GM12878 (cell line): ENCODE data around the gene TSC22D1. TPM values are rescaled to one million over a fixed set of nuclear protein-coding genes. Genes with fewer than 3 reads are reported as not detected.

Experiments
- ATAC-seq: fragments of 200-7000 bp; cut with Tn5 transposase; 3 replicates; pipeline ENCODE4 v1.9.1; 2020; ENCODE audit warnings: mild to moderate bottlenecking, moderate library complexity
- BruUV-seq: library from RNA; stranded (reverse); fragments of 400-500 nt; replicated peaks from 2 replicates; lab custom pipeline; 2021; lab: Mats Ljungman, UMichigan
- CTCF ChIA-PET: fragments of 300-600 bp; sonication (Branson Sonifier 250); formaldehyde crosslinking; extraction: SDS; loops from one replicate; lab custom pipeline; 2021; ENCODE audit warnings: inconsistent platforms; lab: Yijun Ruan, JAX
- POLR2A ChIA-PET: fragments of 350-600 bp; formaldehyde crosslinking; extraction: SDS; loops from one replicate; lab custom pipeline; 2021; ENCODE audit warnings: inconsistent platforms; lab: Charles Lee
- RAD21 ChIA-PET: fragments of 300-600 bp; sonication (Branson Sonifier 250); formaldehyde crosslinking; loops from one replicate; lab custom pipeline; 2023; ENCODE audit warnings: antibody characterized with exemption; ENCODE audit not compliant: unreplicated experiment; lab: Charles Lee
- SMC1A ChIA-PET: fragments of 300-600 bp; sonication (Branson Sonifier 250); formaldehyde crosslinking; loops from one replicate; lab custom pipeline; 2023; ENCODE audit not compliant: unreplicated experiment, uncharacterized antibody; lab: Charles Lee
- DNase-seq: peaks from one replicate; pipeline ENCODE4 v3.0.0-alpha.2; 2011; ENCODE audit warnings: low read depth, low spot score
- FAIRE-seq: peaks from 3 replicates; lab custom pipeline; 2011; peaks lifted over from hg19 to GRCh38; lab: Jason Lieb, UNC
- H2AFZ ChIP-seq: 2 replicates; pipeline ENCODE4 v1.6.0; 2011; ENCODE audit warnings: low read depth, low read length, control low read depth; ENCODE audit not compliant: control insufficient read depth
- H3K27ac ChIP-seq: 2 replicates; pipeline ENCODE4 v1.5.1; 2011; ENCODE audit warnings: control low read depth; ENCODE audit not compliant: control insufficient read depth, insufficient read depth
- H3K27me3 ChIP-seq, 2 experiments: replicated peaks in 1 of 2; 2 replicates each; pipeline versions ENCODE4 v1.6.0 to v1.6.1; 2011; ENCODE audit warnings: low read length in 1 of 2; ENCODE audit not compliant: control insufficient read depth in 2 of 2, insufficient read depth in 2 of 2
- H3K36me3 ChIP-seq, 2 experiments: 2 replicates each; pipeline ENCODE4 v1.5.1; 2011; ENCODE audit warnings: low read length in 1 of 2; ENCODE audit not compliant: control insufficient read depth in 2 of 2, insufficient read depth in 2 of 2
- H3K4me1 ChIP-seq: 2 replicates; pipeline ENCODE4 v1.6.1; 2011; ENCODE audit warnings: mild to moderate bottlenecking, low read length, moderate library complexity, mixed read lengths; ENCODE audit not compliant: control insufficient read depth, insufficient read depth
- H3K4me2 ChIP-seq: 2 replicates; pipeline ENCODE4 v1.6.0; 2011; ENCODE audit warnings: control low read depth; ENCODE audit not compliant: control insufficient read depth, insufficient read depth
- H3K4me3 ChIP-seq: fragments of 200-600 bp; sonication (generic); 2 replicates; pipeline ENCODE4 v1.5.1; 2016
- H3K79me2 ChIP-seq: 2 replicates; pipeline ENCODE4 v1.6.0; 2011; ENCODE audit warnings: low read length; ENCODE audit not compliant: control insufficient read depth, insufficient read depth
- H3K9ac ChIP-seq: 2 replicates; pipeline ENCODE4 v1.8.0; 2011; ENCODE audit warnings: low read length, control low read depth, mixed read lengths; ENCODE audit not compliant: control insufficient read depth, insufficient read depth
- H3K9me3 ChIP-seq: replicated peaks from 3 replicates; pipeline ENCODE4 v1.5.1; 2011; ENCODE audit warnings: mild to moderate bottlenecking, low read length; ENCODE audit not compliant: control insufficient read depth, insufficient read depth
- H4K20me1 ChIP-seq: 2 replicates; pipeline ENCODE4 v1.6.0; 2011; ENCODE audit not compliant: control insufficient read depth, insufficient read depth
- ATF7 ChIP-seq: fragments of 450-650 bp; IDR thresholded peaks from 2 replicates; pipeline ENCODE4 v1.6.1; 2016; ENCODE audit warnings: low read depth, mild to moderate bottlenecking
- CBFB ChIP-seq: IDR thresholded peaks from 2 replicates; pipeline ENCODE4 v1.6.1; 2016; ENCODE audit warnings: antibody characterized with exemption, low read depth
- CBX5 ChIP-seq: sonication (generic); IDR thresholded peaks from 2 replicates; pipeline ENCODE4 v1.6.1; 2016; ENCODE audit warnings: low read depth, moderate library complexity, mild to moderate bottlenecking, inconsistent platforms
- ESRRA ChIP-seq: IDR thresholded peaks from 2 replicates; pipeline ENCODE4 v1.6.1; 2012; ENCODE audit warnings: mild to moderate bottlenecking, low read length, improper control_type of control experiment
- JUND ChIP-seq: IDR thresholded peaks from 2 replicates; pipeline ENCODE4 v1.6.1; 2012; ENCODE audit warnings: low read depth, mild to moderate bottlenecking, low read length, improper control_type of control experiment, moderate library complexity
- LARP7 ChIP-seq: fragments of 450-650 bp; IDR thresholded peaks from 2 replicates; pipeline ENCODE4 v1.6.1; 2017; ENCODE audit warnings: mild to moderate bottlenecking
- POLR2AphosphoS5 ChIP-seq: IDR thresholded peaks from 2 replicates; pipeline ENCODE4 v1.6.1; 2011; ENCODE audit warnings: mild to moderate bottlenecking, low read length, inconsistent platforms
- STAT1 ChIP-seq: fragments of 450-650 bp; conservative IDR thresholded peaks from 2 replicates; pipeline ENCODE4 v1.6.1; 2014; ENCODE audit warnings: antibody characterized with exemption, mild to moderate bottlenecking
- TARDBP ChIP-seq: IDR thresholded peaks from 2 replicates; pipeline ENCODE4 v1.6.1; 2016; ENCODE audit warnings: borderline replicate concordance
- TCF7 ChIP-seq: IDR thresholded peaks from 2 replicates; pipeline ENCODE4 v1.6.1; 2014; ENCODE audit warnings: antibody characterized with exemption, borderline replicate concordance
- YY1 ChIP-seq: IDR thresholded peaks from 2 replicates; pipeline ENCODE4 v1.6.1; 2011; ENCODE audit warnings: low read depth, mild to moderate bottlenecking, low read length
- ZNF274 ChIP-seq: IDR thresholded peaks from one replicate; pipeline ENCODE4 v1.8.0; 2011; ENCODE audit not compliant: insufficient read length, insufficient read depth
- ZNF622 ChIP-seq: fragments of 450-650 bp; IDR thresholded peaks from 2 replicates; pipeline ENCODE4 v1.6.1; 2017; ENCODE audit warnings: mild to moderate bottlenecking, inconsistent platforms
- ZSCAN29 ChIP-seq: fragments of 450-650 bp; IDR thresholded peaks from 2 replicates; pipeline ENCODE4 v1.6.1; 2017; ENCODE audit warnings: mild to moderate bottlenecking, moderate library complexity
- WGBS: methylation state at CpG from one replicate; pipeline ENCODE4 v1.1.6; 2016; ENCODE audit warnings: low lambda C conversion rate; ENCODE audit not compliant: insufficient replicate concordance, insufficient coverage; ENCODE audit errors: missing lambda C conversion rate; 5-methylcytosine and 5-hydroxymethylcytosine counted together
- in situ Hi-C: fragments of 300-500 bp; cut with MboI; formaldehyde crosslinking; loops from 9 replicates; pipeline ENCODE4 v1.14.3; 2018; ENCODE audit warnings: mixed read lengths
- intact Hi-C: fragments of 100-400 bp; cut with micrococcal nuclease; formaldehyde crosslinking; loops from one replicate; pipeline ENCODE4 v1.14.2; 2022; ENCODE audit not compliant: unreplicated experiment
- polyA plus RNA-seq, 11 experiments: library from polyadenylated mRNA; depleted of rRNA in 4 of 11; unstranded in 6 of 11; stranded (reverse) in 5 of 11; fragments of >200 nt; fragmentation: Nextera tagmentation in 4 of 11; fragmentation: Illumina TruSeq in 1 of 11; extraction: Ambion mirVana in 4 of 11; extraction: Trizol in 1 of 11; gene quantifications; 1 replicate in 1 of 11; 2 replicates in 10 of 11; pipeline versions ENCODE4 v1.2.1 to v1.2.3, GENCODE V29; 2011 to 2016; ENCODE audit warnings: inconsistent platforms in 2 of 11, missing spikeins in 2 of 11, low read depth in 1 of 11
- total RNA-seq, 4 experiments: library from RNA; depleted of rRNA in 3 of 4; stranded (reverse); fragments of >200 nt in 3 of 4; fragmentation: Illumina TruSeq in 1 of 4; extraction: Trizol in 1 of 4; gene quantifications; 2 replicates each; pipeline versions ENCODE4 v1.2.1 to v1.2.3, GENCODE V29; 2013 to 2021
- TF ChIP-seq, protein P1 (sequence below): fragments of 450-650 bp; IDR thresholded peaks from 2 replicates; pipeline ENCODE4 v1.6.1; 2016; ENCODE audit warnings: mild to moderate bottlenecking, moderate library complexity, borderline replicate concordance

Gene TSC22D1
- total and polyA plus RNA-seq, 10 of the 15 experiments (the other 5 are each of a cell fraction or from before 2014, with no cell fraction given), result 0.37 to 15.7 (median 7.5) TPM

DNA sequence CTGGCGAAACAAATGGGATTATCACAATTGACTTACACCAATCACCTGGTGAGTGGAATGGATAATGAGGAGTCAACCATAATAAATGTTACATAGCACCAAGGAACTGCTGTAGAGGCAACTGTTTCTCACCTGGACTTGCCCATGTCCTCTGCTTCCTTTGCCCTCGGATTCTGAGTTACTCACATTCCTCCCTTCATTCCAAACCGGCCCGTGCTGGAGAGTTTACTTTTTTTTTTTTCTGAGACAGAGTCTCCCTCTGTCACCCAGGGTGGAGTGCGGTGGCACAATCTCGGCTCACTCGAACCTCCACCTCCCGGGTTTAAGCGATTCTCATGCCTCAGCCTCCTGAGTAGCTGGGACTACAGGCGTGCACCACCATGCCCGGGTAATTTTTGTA lies 41.5 kb upstream of the TSC22D1 start:
- ChIA-PET RAD21 (no interaction called here), CTCF (interaction anchor here (0.6 kb wide), 1 partner anchor 454 kb away, joined by 3 read pairs; no protein-coding TSS in a partner anchor), SMC1A (no interaction called here), POLR2A (no interaction called here)
- Histone ChIP-seq H3K9me3 (no peaks in the 10 kb centered on the region), H3K4me2 (no peak overlapping the region), H3K4me1 (no peaks in the 10 kb centered on the region), H3K79me2 (no peaks in the 10 kb centered on the region), H3K27me3 (no peaks in the 10 kb centered on the region), H2AFZ (no peak overlapping the region), H3K4me3 (no peak overlapping the region), H3K36me3 (no peaks in the 10 kb centered on the region), H3K27ac (no peak overlapping the region), H4K20me1 (no peaks in the 10 kb centered on the region), H3K9ac (no peak overlapping the region)
- intact Hi-C loops (no loop called here), in situ Hi-C loops (no loop called here)
- ATAC-seq (no peak), DNase-seq (no peak), FAIRE-seq (no peak)
- TF ChIP-seq ZNF274 (no peak), ZNF622 (no peak), CBX5 (no peak), ESRRA (no peak), STAT1 (no peak), TCF7 (no peak), TARDBP (no peak), ATF7 (no peak), CBFB (no peak), POLR2AphosphoS5 (no peak), LARP7 (no peak), JUND (no peak), ZSCAN29 (no peak), YY1 (no peak)
- TF ChIP-seq, protein P1, sequence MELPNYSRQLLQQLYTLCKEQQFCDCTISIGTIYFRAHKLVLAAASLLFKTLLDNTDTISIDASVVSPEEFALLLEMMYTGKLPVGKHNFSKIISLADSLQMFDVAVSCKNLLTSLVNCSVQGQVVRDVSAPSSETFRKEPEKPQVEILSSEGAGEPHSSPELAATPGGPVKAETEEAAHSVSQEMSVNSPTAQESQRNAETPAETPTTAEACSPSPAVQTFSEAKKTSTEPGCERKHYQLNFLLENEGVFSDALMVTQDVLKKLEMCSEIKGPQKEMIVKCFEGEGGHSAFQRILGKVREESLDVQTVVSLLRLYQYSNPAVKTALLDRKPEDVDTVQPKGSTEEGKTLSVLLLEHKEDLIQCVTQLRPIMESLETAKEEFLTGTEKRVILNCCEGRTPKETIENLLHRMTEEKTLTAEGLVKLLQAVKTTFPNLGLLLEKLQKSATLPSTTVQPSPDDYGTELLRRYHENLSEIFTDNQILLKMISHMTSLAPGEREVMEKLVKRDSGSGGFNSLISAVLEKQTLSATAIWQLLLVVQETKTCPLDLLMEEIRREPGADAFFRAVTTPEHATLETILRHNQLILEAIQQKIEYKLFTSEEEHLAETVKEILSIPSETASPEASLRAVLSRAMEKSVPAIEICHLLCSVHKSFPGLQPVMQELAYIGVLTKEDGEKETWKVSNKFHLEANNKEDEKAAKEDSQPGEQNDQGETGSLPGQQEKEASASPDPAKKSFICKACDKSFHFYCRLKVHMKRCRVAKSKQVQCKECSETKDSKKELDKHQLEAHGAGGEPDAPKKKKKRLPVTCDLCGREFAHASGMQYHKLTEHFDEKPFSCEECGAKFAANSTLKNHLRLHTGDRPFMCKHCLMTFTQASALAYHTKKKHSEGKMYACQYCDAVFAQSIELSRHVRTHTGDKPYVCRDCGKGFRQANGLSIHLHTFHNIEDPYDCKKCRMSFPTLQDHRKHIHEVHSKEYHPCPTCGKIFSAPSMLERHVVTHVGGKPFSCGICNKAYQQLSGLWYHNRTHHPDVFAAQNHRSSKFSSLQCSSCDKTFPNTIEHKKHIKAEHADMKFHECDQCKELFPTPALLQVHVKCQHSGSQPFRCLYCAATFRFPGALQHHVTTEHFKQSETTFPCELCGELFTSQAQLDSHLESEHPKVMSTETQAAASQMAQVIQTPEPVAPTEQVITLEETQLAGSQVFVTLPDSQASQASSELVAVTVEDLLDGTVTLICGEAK, result no peak
- no TSS peak for BruUV-seq
- 61% methylated on average over 11 of the region's 11 CpGs for WGBS
